ENCODE data around the gene NGDN.

The NGDN gene

GRCh38 chr14:23524954-23525353 lies 55.5 kb downstream of the NGDN start:
- POLR2A ChIA-PET: no interaction called here
- no peak for TF ChIP-seq ZNF280C (tag by site-specific recombination; IDR thresholded peaks at IDR 0.05)

GRCh38 chr14:23525611-23526010 lies 56.1 kb downstream of the NGDN start:
- Histone ChIP-seq H3K36me3 (ENCODE audit: control insufficient read depth in 2 of 2, insufficient read depth in 1 of 2, low read length in 2 of 2) (peaks cover 0 to 24% of the 10 kb centered on the region in 2 experiments; a peak in 2 of 3 replicates), H3K9me3 (ENCODE audit: control insufficient read depth, insufficient read depth, low read depth, low read length) (no peaks in the 10 kb centered on the region), H3K4me1 (ENCODE audit: control insufficient read depth, insufficient read depth, low read length) (no peaks in the 10 kb centered on the region), H3K27ac (ENCODE audit: extremely low read depth, low read depth, low read length) (no peak overlapping the region), H3K4me3 (ENCODE audit: low read depth, low read length) (no peak overlapping the region)
- no peak for TF ChIP-seq AEBP2 (tag by site-specific recombination; IDR thresholded peaks at IDR 0.05; ENCODE audit: borderline replicate concordance)
- no peak for TF ChIP-seq ZNF16 (tag by site-specific recombination; IDR thresholded peaks at IDR 0.05; ENCODE audit: low read depth)
- no peak for TF ChIP-seq ZNF624 (tag by site-specific recombination; IDR thresholded peaks at IDR 0.05)
- no peak for TF ChIP-seq ZNF394 (tag by site-specific recombination; IDR thresholded peaks at IDR 0.05; ENCODE audit: borderline replicate concordance)
- TF ChIP-seq SALL2 (tag by site-specific recombination; IDR thresholded peaks at IDR 0.05; ENCODE audit: borderline replicate concordance): no peak
- TF ChIP-seq WT1 (tag by site-specific recombination; IDR thresholded peaks at IDR 0.05): no peak
- TF ChIP-seq ZNF121 (tag by site-specific recombination; IDR thresholded peaks at IDR 0.05): no peak
- TF ChIP-seq ZNF311 (tag by site-specific recombination; IDR thresholded peaks at IDR 0.05; ENCODE audit: borderline replicate concordance): no peak
- no peak for TF ChIP-seq ZNF341 (tag by site-specific recombination; IDR thresholded peaks at IDR 0.05; ENCODE audit: low read depth)
- TF ChIP-seq ZBTB44 (tag by site-specific recombination; IDR thresholded peaks at IDR 0.05): no peak
- ChIA-PET POLR2A (no interaction called here), CTCF (interaction anchor here (0.8 kb wide), 1 partner anchor 35 kb away, joined by 3 read pairs; no protein-coding TSS in a partner anchor)

More at GRCh38 chr14:23524954-23525353, 55.5 kb downstream of the NGDN start:
- H3K9me3 ChIP-seq (ENCODE audit: control insufficient read depth, insufficient read depth, low read depth, low read length): no peaks in the 10 kb centered on the region
- peaks cover 0 to 24% of the 10 kb centered on the region in 2 experiments; a peak in 2 of 3 replicates for H3K36me3 ChIP-seq (ENCODE audit: control insufficient read depth in 2 of 2, insufficient read depth in 1 of 2, low read length in 2 of 2)
- H3K4me1 ChIP-seq (ENCODE audit: control insufficient read depth, insufficient read depth, low read length): no peaks in the 10 kb centered on the region
- CTCF ChIA-PET: interaction anchor here (0.8 kb wide), 1 partner anchor 35 kb away, joined by 3 read pairs; no protein-coding TSS in a partner anchor
- H3K4me3 ChIP-seq (ENCODE audit: low read depth, low read length): no peak overlapping the region
- no peak overlapping the region for H3K27ac ChIP-seq (ENCODE audit: extremely low read depth, low read depth, low read length)
